Endothelial cell of hepatic sinusoid (primary cell): Measurements from ENCODE around the gene GPR4.
"Not testable (repeated sequence)": the region's sequence is repeated elsewhere in the genome, so short reads cannot be mapped to it uniquely, and the experiment has no call there.

ENCODE experiments used
- in situ Hi-C: cut with HindIII; loops from 2 replicates; pipeline ENCODE4 v1.10.0; 2017; ENCODE audit warnings: low sequenced_read_pairs

GPR4 gene

GRCh38 chr19:45628219-45628618 is 26.2 kb upstream of the GPR4 start:
- in situ Hi-C loops = not testable (repeated sequence)

- in situ Hi-C loops = no loop called here
Measured at GRCh38 chr19:45623984-45624383, 22.0 kb upstream of the GPR4 start.

- in situ Hi-C loops = no loop called here
Measured at GRCh38 chr19:45621976-45622503, 20.0 kb upstream of the GPR4 start.

GRCh38 chr19:45621389-45621788 is 19.4 kb upstream of the GPR4 start:
- in situ Hi-C loops = no loop called here

GRCh38 chr19:45616704-45617017 is 14.6 kb upstream of the GPR4 start:
- in situ Hi-C loops = no loop called here

- in situ Hi-C loops = no loop called here
Measured at GRCh38 chr19:45615795-45616703, 14.0 kb upstream of the GPR4 start.

GRCh38 chr19:45615056-45615455 is 13.0 kb upstream of the GPR4 start:
- in situ Hi-C loops = not testable (repeated sequence)

GRCh38 chr19:45613926-45614725 is 12.1 kb upstream of the GPR4 start:
- in situ Hi-C loops = no loop called here

GRCh38 chr19:45608948-45609347 is 6.9 kb upstream of the GPR4 start:
- in situ Hi-C loops = no loop called here

GRCh38 chr19:45607071-45608029 is 5.3 kb upstream of the GPR4 start:
- in situ Hi-C loops = no loop called here

GRCh38 chr19:45601115-45601514 is 897 bp downstream of the GPR4 start:
- in situ Hi-C loops = no loop called here

- in situ Hi-C loops = no loop called here
Measured at GRCh38 chr19:45600340-45600885, 1.6 kb downstream of the GPR4 start.

- in situ Hi-C loops = no loop called here
Measured at GRCh38 chr19:45599286-45599685, 2.7 kb downstream of the GPR4 start.

- in situ Hi-C loops = no loop called here
Measured at GRCh38 chr19:45598267-45599001, 3.6 kb downstream of the GPR4 start.

GRCh38 chr19:45597425-45598111 is 4.4 kb downstream of the GPR4 start:
- in situ Hi-C loops = no loop called here

- in situ Hi-C loops = no loop called here
Measured at GRCh38 chr19:45595814-45596213, 6.2 kb downstream of the GPR4 start.

GRCh38 chr19:45593520-45593919 is 8.5 kb downstream of the GPR4 start:
- in situ Hi-C loops = no loop called here

- in situ Hi-C loops = no loop called here
Measured at GRCh38 chr19:45592366-45592765, 9.6 kb downstream of the GPR4 start.

GRCh38 chr19:45591638-45592005 is 10.4 kb downstream of the GPR4 start:
- in situ Hi-C loops = no loop called here
